HCT116 (cell line): ENCODE results near the gene KLHL25. TPM values are rescaled to one million over a fixed set of nuclear protein-coding genes. Genes with fewer than 3 reads are reported as not detected.

Experiments
- ATAC-seq: fragments of 200-7000 bp; cut with Tn5 transposase; 2 replicates; pipeline ENCODE4 v1.9.1; 2020; ENCODE audit warnings: mild to moderate bottlenecking, moderate library complexity
- BruUV-seq: library from RNA; stranded (reverse); fragments of 400-500 nt; replicated peaks from 2 replicates; lab custom pipeline; 2021; lab: Mats Ljungman, UMichigan
- CTCF ChIA-PET: fragments of 300-600 bp; sonication (Branson Sonifier 250); formaldehyde crosslinking; loops from one replicate; lab custom pipeline; 2021; ENCODE audit warnings: antibody characterized with exemption; lab: Charles Lee
- POLR2A ChIA-PET: fragments of 300-600, 350-600 bp; sonication (Branson Sonifier 250); formaldehyde crosslinking; loops from one replicate; lab custom pipeline; 2021; ENCODE audit warnings: antibody characterized with exemption; lab: Charles Lee
- RAD21 ChIA-PET, 2 experiments: fragments of 300-600 bp; sonication (Branson Sonifier 250); formaldehyde crosslinking; loops; one replicate each; lab custom pipeline; 2023; ENCODE audit warnings: low total read pairs in 2 of 2; ENCODE audit not compliant: uncharacterized antibody in 2 of 2, unreplicated experiment in 2 of 2, low non-redundant PET in 1 of 2; lab: Charles Lee
- DNase-seq: peaks from one replicate; pipeline ENCODE4 v3.0.0-alpha.2; 2010; ENCODE audit warnings: low read depth, low spot score
- H2AFZ ChIP-seq: fragments of 200-600 bp; shearing (Covaris generic), sonication (generic); 2 replicates; pipeline ENCODE4 v1.6.1; 2017; ENCODE audit warnings: low read depth, mixed run types, mixed read lengths, antibody characterized with exemption, low read length; ENCODE audit not compliant: poor library complexity, severe bottlenecking
- H3K27ac ChIP-seq: 2 replicates; pipeline ENCODE4 v1.5.1; 2012; ENCODE audit warnings: low read depth, low read length
- H3K27me3 ChIP-seq: fragments of 200-600 bp; sonication (generic); 2 replicates; pipeline ENCODE4 v1.6.1; 2016; ENCODE audit warnings: mixed run types, low read length, mixed read lengths; ENCODE audit not compliant: insufficient read depth
- H3K36me3 ChIP-seq, 2 experiments: fragments of 200-500 bp in 1 of 2; fragments of 200-600 bp in 1 of 2; sonication (Bioruptor generic) in 1 of 2; sonication (generic) in 1 of 2; 2 replicates each; pipeline versions ENCODE4 v1.5.1 to v1.6.1; 2014 to 2016; ENCODE audit warnings: low read length in 2 of 2, inconsistent platforms in 1 of 2, mixed read lengths in 1 of 2, mixed run types in 1 of 2; ENCODE audit not compliant: insufficient read depth in 2 of 2, control insufficient read depth in 1 of 2
- H3K4me1 ChIP-seq, 2 experiments: fragments of 200-600 bp in 1 of 2; sonication (generic) in 1 of 2; 2 replicates each; pipeline versions ENCODE4 v1.5.1 to v1.6.1; 2012 to 2017; ENCODE audit warnings: low read length in 2 of 2, inconsistent platforms in 1 of 2, mild to moderate bottlenecking in 1 of 2, mixed read lengths in 1 of 2, mixed run types in 1 of 2, moderate library complexity in 1 of 2; ENCODE audit not compliant: insufficient read depth in 2 of 2, control insufficient read depth in 1 of 2
- H3K4me2 ChIP-seq: fragments of 200-600 bp; sonication (generic); 2 replicates; pipeline ENCODE4 v1.6.1; 2017; ENCODE audit warnings: mixed run types, low read length, mixed read lengths
- H3K4me3 ChIP-seq, 2 experiments: fragments of 200-600 bp in 1 of 2; sonication (generic) in 1 of 2; replicated peaks in 1 of 2; 2 replicates each; pipeline ENCODE4 v1.5.1; 2011 to 2016; ENCODE audit warnings: low read length in 2 of 2, control low read depth in 1 of 2, low read depth in 1 of 2, mild to moderate bottlenecking in 1 of 2, mixed read lengths in 1 of 2, mixed run types in 1 of 2
- H3K79me2 ChIP-seq: fragments of 200-600 bp; sonication (generic); 2 replicates; pipeline ENCODE4 v1.6.1; 2017; ENCODE audit warnings: mild to moderate bottlenecking, mixed run types, low read length, moderate library complexity, mixed read lengths; ENCODE audit not compliant: insufficient read depth
- H3K9ac ChIP-seq: fragments of 200-600 bp; sonication (generic); 2 replicates; pipeline ENCODE4 v1.6.1; 2016; ENCODE audit warnings: low read length, mixed read lengths
- H3K9me2 ChIP-seq: fragments of 200-600 bp; sonication (generic), shearing (Covaris generic); 2 replicates; pipeline ENCODE4 v1.6.1; 2017; ENCODE audit warnings: mixed run types, mild to moderate bottlenecking, moderate library complexity; ENCODE audit not compliant: insufficient read depth
- H3K9me3 ChIP-seq, 2 experiments: fragments of 200-500 bp in 1 of 2; fragments of 200-600 bp in 1 of 2; sonication (Bioruptor generic) in 1 of 2; sonication (generic) in 1 of 2; 2 replicates each; pipeline ENCODE4 v1.6.1; 2014 to 2017; ENCODE audit warnings: low read length in 2 of 2, mixed read lengths in 2 of 2, inconsistent platforms in 1 of 2, low read depth in 1 of 2, mild to moderate bottlenecking in 1 of 2, mixed run types in 1 of 2, moderate library complexity in 1 of 2; ENCODE audit not compliant: control insufficient read depth in 1 of 2, insufficient read depth in 1 of 2
- H4K20me1 ChIP-seq: fragments of 200-600 bp; sonication (generic), shearing (Covaris generic); 2 replicates; pipeline ENCODE4 v1.6.1; 2017; ENCODE audit warnings: mixed run types, mild to moderate bottlenecking, moderate library complexity; ENCODE audit not compliant: insufficient read depth
- CBX3 ChIP-seq: IDR thresholded peaks from 2 replicates; pipeline ENCODE4 v1.6.1; 2012; ENCODE audit warnings: low read depth
- CEBPB ChIP-seq: IDR thresholded peaks from 2 replicates; pipeline ENCODE4 v1.6.1; 2012; ENCODE audit warnings: low read depth
- EGR1 ChIP-seq: IDR thresholded peaks from 2 replicates; pipeline ENCODE4 v1.6.1; 2012; ENCODE audit warnings: low read depth
- FOSL1 ChIP-seq: IDR thresholded peaks from 2 replicates; pipeline ENCODE4 v1.6.1; 2012; ENCODE audit warnings: low read depth
- POLR2A ChIP-seq: IDR thresholded peaks from 2 replicates; pipeline ENCODE4 v1.7.0; 2011; ENCODE audit warnings: borderline replicate concordance; ENCODE audit not compliant: insufficient read depth, insufficient read length; ENCODE audit errors: extremely low read depth
- RAD21 ChIP-seq: IDR thresholded peaks from 2 replicates; pipeline ENCODE4 v1.6.1; 2012; ENCODE audit warnings: low read depth, mild to moderate bottlenecking
- SP1 ChIP-seq: IDR thresholded peaks from 2 replicates; pipeline ENCODE4 v1.6.1; 2012; ENCODE audit warnings: low read depth
- SRF ChIP-seq: IDR thresholded peaks from 2 replicates; pipeline ENCODE4 v1.6.1; 2012; ENCODE audit warnings: low read depth
- YY1 ChIP-seq: IDR thresholded peaks from 2 replicates; pipeline ENCODE4 v1.6.1; 2011; ENCODE audit warnings: low read length, low read depth, moderate library complexity, mild to moderate bottlenecking; ENCODE audit not compliant: insufficient replicate concordance; ENCODE audit errors: extremely low read depth
- ZNF274 ChIP-seq: fragments of 200-500 bp; sonication (Bioruptor generic); IDR thresholded peaks from 2 replicates; pipeline ENCODE4 v1.6.1; 2014; ENCODE audit warnings: mild to moderate bottlenecking, low read depth, low read length, inconsistent platforms
- intact Hi-C: fragments of 100-400 bp; cut with micrococcal nuclease; formaldehyde crosslinking; loops from 2 replicates; pipeline ENCODE4 v1.10.0; 2022
- total RNA-seq: library from RNA; stranded (reverse); gene quantifications from one replicate; pipeline ENCODE4 v1.2.1, GENCODE V29; 2021; ENCODE audit not compliant: unreplicated experiment
- TF ChIP-seq, protein P1 (sequence below): IDR thresholded peaks from 2 replicates; pipeline ENCODE4 v1.6.1; 2012; ENCODE audit warnings: low read depth
- TF ChIP-seq, protein P2 (sequence below): IDR thresholded peaks from 2 replicates; pipeline ENCODE4 v1.6.1; 2012
- TF ChIP-seq, protein P3 (sequence below): IDR thresholded peaks from 2 replicates; pipeline ENCODE4 v1.6.1; 2011; ENCODE audit warnings: mild to moderate bottlenecking, low read length, moderate library complexity; ENCODE audit not compliant: insufficient replicate concordance; ENCODE audit errors: extremely low read depth

KLHL25 gene
- total RNA-seq, 1 experiment from 2014 or later: 5.3 TPM

DNA sequence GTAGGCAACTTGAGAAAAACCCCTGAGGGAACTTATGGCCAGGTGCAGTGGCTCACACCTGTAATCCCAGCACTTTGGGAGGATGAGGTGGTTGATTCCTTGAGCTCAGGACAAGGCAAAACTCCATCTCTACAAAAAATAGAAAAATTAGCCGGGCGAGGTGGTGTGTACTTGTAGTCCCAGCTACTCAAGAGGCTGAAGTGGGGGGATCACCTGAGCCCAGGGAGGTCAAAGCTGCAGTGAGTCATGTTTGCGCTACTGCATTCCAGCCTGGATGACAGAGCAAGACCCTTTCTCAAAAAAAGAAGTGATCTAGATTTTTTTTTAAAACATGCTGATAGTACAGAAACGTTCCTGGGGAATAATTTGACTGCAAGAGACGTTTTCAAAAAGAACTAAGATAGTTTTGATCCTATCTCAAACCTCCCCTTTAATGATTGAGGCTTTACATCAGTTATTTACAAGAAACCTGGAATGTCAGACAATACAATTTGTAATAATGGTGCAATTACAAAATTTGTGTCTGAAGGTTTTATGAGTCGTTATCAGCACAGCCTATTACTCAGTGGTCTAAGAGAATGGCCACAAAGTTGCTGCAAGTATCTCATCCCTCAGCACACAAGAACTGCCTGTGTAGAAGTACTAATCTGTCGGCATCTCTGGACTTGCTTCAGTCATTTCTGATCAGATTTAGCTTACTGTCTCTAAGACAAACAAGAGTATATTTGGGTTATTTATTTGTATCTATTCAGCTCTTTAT is 32.2 kb upstream of the KLHL25 start:
- H2AFZ ChIP-seq: no peak overlapping the region
- H3K9me3 ChIP-seq: no peaks in the 10 kb centered on the region
- no peaks in the 10 kb centered on the region for H4K20me1 ChIP-seq
- no peak overlapping the region for H3K4me2 ChIP-seq
- H3K36me3 ChIP-seq: no peaks in the 10 kb centered on the region
- H3K27me3 ChIP-seq: no peaks in the 10 kb centered on the region
- ChIA-PET CTCF (no interaction called here), POLR2A (no interaction called here), RAD21 (no interaction called here)
- BruUV-seq: no TSS peak
- no peak for TF ChIP-seq ZNF274
- no peak for TF ChIP-seq SRF
- H3K27ac ChIP-seq: no peak overlapping the region
- DNase-seq (no peak), ATAC-seq (no peak)
- H3K9ac ChIP-seq: no peak overlapping the region
- intact Hi-C loops: no loop called here
- no peaks in the 10 kb centered on the region for H3K79me2 ChIP-seq
- H3K9me2 ChIP-seq: no peaks in the 10 kb centered on the region
- H3K4me1 ChIP-seq: no peaks in the 10 kb centered on the region
- H3K4me3 ChIP-seq: no peak overlapping the region

DNA sequence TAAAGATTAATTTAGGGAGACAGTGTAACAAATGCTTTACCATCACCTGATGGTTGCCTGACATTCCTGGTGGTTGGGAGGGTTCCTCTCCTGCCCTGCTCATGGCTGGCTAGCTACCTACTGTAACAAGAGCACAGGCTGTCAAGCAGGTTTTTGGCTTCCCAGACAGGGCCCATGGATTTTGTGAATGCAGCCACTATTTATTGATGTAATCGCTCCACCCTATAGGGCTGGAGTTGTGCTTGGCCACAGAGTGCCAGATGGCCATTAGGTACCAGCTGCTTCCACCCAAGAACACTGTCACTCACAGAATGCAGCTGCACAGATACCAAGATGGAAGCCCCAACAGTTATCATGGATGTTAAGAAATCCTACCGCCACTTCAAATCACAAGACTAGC is 31.0 kb upstream of the KLHL25 start:
- Histone ChIP-seq H3K27ac (no peak overlapping the region), H3K9ac (no peak overlapping the region), H2AFZ (no peak overlapping the region), H3K27me3 (no peaks in the 10 kb centered on the region), H3K9me3 (no peaks in the 10 kb centered on the region), H3K4me2 (no peak overlapping the region), H3K36me3 (no peaks in the 10 kb centered on the region), H3K4me3 (no peak overlapping the region), H3K4me1 (no peaks in the 10 kb centered on the region), H3K9me2 (no peaks in the 10 kb centered on the region), H3K79me2 (no peaks in the 10 kb centered on the region), H4K20me1 (no peaks in the 10 kb centered on the region)
- ChIA-PET POLR2A (no interaction called here), CTCF (no interaction called here), RAD21 (no interaction called here)
- BruUV-seq: no TSS peak
- DNase-seq: no peak
- ATAC-seq: no peak
- intact Hi-C loops: no loop called here
- TF ChIP-seq, protein P1, sequence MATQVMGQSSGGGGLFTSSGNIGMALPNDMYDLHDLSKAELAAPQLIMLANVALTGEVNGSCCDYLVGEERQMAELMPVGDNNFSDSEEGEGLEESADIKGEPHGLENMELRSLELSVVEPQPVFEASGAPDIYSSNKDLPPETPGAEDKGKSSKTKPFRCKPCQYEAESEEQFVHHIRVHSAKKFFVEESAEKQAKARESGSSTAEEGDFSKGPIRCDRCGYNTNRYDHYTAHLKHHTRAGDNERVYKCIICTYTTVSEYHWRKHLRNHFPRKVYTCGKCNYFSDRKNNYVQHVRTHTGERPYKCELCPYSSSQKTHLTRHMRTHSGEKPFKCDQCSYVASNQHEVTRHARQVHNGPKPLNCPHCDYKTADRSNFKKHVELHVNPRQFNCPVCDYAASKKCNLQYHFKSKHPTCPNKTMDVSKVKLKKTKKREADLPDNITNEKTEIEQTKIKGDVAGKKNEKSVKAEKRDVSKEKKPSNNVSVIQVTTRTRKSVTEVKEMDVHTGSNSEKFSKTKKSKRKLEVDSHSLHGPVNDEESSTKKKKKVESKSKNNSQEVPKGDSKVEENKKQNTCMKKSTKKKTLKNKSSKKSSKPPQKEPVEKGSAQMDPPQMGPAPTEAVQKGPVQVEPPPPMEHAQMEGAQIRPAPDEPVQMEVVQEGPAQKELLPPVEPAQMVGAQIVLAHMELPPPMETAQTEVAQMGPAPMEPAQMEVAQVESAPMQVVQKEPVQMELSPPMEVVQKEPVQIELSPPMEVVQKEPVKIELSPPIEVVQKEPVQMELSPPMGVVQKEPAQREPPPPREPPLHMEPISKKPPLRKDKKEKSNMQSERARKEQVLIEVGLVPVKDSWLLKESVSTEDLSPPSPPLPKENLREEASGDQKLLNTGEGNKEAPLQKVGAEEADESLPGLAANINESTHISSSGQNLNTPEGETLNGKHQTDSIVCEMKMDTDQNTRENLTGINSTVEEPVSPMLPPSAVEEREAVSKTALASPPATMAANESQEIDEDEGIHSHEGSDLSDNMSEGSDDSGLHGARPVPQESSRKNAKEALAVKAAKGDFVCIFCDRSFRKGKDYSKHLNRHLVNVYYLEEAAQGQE: no peak
- no peak for TF ChIP-seq CEBPB
- TF ChIP-seq CBX3: no peak
- TF ChIP-seq FOSL1: no peak
- TF ChIP-seq, protein P2, sequence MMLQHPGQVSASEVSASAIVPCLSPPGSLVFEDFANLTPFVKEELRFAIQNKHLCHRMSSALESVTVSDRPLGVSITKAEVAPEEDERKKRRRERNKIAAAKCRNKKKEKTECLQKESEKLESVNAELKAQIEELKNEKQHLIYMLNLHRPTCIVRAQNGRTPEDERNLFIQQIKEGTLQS: no peak
- no peak for TF ChIP-seq SP1
- TF ChIP-seq RAD21: no peak
- TF ChIP-seq YY1: no peak
- TF ChIP-seq ZNF274: no peak
- no peak for TF ChIP-seq EGR1
- TF ChIP-seq, protein P3, sequence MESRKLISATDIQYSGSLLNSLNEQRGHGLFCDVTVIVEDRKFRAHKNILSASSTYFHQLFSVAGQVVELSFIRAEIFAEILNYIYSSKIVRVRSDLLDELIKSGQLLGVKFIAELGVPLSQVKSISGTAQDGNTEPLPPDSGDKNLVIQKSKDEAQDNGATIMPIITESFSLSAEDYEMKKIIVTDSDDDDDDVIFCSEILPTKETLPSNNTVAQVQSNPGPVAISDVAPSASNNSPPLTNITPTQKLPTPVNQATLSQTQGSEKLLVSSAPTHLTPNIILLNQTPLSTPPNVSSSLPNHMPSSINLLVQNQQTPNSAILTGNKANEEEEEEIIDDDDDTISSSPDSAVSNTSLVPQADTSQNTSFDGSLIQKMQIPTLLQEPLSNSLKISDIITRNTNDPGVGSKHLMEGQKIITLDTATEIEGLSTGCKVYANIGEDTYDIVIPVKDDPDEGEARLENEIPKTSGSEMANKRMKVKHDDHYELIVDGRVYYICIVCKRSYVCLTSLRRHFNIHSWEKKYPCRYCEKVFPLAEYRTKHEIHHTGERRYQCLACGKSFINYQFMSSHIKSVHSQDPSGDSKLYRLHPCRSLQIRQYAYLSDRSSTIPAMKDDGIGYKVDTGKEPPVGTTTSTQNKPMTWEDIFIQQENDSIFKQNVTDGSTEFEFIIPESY: no peak
- TF ChIP-seq POLR2A: no peak
